GM19395 (cell line): Measurements from ENCODE around the gene DMXL1.
"Not testable (repeated sequence)": the region's sequence is repeated elsewhere in the genome, so short reads cannot be mapped to it uniquely, and the experiment has no call there.

Source experiments
- ATAC-seq: cut with Tn5 transposase; IDR thresholded peaks from one replicate; pipeline ENCODE4 v1.9.1; 2021; ENCODE audit warnings: mild to moderate bottlenecking, moderate library complexity; ENCODE audit not compliant: unreplicated experiment

DMXL1 gene

DNA sequence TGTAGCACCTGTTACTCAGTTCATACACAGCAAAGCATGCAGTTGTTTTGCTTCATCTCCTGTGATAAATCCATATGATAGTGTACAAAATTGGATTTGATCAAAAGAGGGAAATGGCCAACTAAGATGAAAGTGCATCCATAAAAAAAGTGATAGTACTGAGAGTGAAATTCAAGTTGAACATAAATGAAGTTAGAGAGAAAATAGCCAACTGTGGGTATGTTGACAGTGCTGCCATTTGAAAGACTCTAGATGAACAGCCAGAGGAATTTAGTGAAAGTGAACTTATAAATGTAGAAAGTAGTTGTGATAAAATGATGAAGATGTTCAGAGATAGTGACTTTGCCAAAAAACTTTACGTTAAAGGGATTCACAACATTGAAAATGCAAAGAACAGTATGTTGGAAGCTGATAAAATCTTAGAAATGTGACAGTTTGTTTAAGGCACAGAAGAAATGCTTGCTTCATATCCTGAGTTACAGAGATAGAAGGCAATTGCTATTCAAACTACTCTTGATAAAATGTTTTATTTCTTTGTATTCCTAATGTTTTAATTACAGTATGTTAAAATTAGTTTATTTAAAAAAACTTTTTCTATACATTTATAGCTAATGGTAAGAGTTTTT, 119.7 kb downstream of the DMXL1 start:
- no peak for ATAC-seq

DNA sequence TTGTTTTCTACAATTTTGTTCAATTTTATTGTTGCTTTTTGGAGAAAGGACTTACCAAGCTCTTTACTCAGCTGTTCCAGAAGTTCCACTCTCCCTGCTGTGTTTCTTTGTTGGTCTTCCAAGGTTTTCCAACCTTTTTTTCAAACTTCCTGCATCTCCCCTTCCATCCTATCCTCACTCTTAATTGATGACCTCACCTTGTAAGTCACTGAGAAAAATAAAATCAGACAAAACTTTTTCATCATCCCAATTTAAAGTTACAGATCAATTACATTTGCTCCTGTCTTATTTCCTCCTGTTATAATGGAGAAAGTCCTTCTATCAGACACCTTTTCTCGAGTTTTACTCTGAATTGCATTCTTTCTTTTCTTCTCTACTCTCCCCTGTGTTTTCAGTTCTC, 121.1 kb downstream of the DMXL1 start:
- ATAC-seq = no peak

DNA sequence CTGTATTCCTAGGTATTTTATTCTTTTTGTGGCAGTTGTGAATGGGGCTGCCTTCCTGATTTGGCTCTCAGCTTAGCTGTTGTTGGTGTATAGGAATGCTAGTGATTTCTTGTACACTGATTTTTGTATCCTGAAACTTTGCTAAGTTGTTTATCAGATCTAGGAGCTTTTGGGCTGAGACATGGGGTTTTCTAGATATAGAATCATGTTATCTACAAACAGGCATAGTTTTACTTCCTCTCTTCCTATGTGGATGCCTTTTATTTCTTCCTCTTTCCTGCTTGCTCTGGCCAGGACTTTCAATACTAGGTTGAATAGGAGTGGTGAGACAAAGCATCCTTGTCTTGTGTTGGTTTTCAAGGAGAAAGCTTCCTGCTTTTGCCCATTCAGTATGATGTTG, 129.9 kb downstream of the DMXL1 start:
- no peak for ATAC-seq

DNA sequence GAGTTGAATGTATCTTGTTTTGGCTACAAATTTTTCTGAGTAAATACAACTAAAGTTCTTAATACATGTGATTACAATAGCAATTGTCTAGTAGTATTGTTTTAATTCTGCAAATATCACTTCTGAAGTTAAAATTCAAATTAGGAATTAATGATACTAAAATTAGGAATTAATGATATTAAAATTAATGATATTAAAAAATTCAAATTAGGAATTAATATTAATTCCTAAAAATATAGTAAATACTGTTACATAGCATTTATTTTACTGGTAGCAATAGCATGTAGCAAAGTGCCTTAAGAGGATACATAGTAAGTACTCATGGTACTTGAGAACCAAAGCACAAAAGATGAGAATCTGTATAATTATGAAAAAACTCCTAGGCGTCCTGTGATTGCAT, 136.2 kb downstream of the DMXL1 start:
- no peak for ATAC-seq

DNA sequence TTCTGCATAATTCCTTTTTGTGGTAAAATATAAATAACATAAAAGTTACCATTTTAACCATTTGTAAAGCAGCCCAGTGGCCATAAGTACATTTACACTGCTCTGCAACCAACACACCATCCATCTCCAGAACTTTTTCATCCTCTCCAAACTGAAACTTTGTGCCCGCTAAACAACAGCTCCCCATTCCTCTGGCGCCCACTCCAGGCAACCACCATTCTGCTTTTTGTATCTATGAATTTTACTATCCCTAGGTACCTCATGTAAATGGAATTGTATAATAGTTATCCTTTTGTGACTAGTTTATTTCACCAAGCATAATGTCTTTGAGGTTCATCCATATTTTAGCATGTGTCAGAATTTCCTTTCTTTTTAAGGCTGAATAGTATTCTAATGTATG, 141.1 kb downstream of the DMXL1 start:
- ATAC-seq = no peak

DNA sequence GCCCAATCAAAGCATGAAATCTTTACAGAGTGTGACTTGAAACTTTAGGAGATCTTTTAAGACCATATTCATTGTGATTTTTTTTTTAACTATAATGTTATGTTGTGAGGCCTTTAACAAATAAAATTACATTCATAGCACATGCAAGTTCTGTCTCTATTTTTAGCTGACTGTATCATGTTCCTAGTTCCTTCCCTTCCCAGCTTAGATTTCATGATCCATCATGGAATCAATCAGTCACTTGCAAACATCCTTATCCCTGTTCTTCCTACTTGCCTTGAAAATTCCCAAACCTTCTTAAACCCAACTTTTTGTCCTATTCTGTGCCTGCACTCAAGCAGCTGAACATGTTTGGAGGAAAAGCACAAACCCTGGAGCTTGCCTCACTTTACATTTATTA, 141.8 kb downstream of the DMXL1 start:
- ATAC-seq = no peak

DNA sequence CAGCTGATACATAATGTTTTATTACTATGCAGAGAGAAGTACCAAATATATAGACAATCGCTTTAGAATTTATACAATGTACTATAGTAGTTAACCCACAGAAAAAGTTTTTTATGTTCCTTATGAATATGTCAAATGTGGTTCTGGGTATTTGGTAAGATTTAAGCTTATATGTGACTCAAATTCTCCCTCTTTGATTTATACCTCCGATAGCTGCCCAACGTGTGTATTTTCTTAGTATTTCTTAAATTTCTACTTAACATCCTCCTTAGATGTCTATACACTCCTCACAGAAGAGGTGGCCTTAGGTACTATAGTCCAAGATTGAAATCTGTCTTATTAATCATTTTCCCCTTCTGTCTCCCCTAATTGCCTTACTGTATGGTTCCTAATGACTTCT, 146.3 kb downstream of the DMXL1 start:
- ATAC-seq = no peak

DNA sequence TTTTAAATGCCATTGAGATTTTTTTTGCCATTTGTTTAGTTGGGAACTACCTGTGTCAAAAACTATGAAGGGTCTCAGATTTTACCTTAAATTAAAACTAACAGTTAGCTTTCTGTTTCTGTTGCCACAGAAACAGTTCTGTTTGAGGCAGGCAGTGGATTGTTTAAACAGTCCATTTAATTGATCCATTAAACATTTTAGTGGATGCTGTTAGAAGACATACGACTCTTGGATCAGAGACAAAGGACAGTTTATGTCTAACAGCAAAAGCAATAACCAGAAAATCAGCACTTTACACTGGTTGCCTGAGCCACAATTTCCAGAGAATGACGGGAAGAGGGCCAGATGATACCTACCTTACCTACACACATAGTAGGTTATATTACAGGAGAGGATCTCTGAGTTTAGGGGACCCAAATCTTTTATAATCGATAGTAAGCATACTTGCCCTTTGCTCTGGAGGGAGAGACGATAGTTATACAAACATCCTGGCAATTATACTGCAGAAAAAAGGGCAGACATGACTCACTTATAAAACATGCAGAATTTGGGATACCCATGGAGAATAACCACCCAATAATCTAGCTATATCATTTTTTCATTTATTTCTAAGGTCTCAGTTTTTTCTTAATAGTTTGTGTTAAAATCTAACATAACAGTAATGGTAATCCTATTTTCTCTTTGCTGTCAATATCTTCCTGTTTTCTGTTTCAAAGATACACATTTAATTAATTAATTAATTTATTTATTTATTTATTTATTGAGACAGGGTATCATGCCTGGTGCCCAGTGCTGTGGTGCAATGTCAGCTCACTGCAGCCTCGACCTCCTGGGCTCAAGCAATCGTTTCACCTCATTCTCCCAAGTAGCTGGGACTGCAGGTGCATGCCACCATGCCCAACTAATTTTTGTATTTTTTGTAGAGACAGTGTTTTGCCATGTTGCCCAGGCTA, 148.2 kb downstream of the DMXL1 start:
- no peak for ATAC-seq

DNA sequence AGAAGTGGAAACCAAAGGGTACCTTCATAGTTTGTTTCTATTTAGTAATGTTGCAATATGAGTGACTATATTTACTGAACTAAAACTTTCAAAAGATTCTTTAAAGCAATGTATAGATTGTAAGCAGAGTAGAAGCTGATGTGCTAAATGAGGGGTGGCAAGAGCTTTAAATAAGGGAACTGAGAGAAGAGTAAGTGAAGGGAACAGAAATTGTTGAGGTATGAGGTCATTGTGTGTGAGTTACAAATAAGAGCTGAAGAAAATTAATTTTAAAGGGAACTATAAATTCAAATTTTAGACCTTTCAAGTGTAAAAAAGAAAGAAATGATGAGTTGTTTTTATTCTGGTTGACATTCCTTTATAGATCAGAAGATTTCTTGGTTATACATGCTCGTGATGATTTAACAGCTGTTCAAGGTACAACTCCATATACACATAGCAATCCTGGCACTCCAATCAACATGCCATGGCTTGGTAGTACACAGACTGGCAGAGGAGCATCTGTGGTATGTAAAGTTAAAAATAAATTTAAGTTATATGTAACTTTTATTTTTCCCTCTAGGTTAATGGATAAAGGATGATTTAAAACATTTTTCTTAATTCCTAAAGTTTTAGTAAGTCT, 149.8 kb downstream of the DMXL1 start:
- ATAC-seq = peak; percentile 97

DNA sequence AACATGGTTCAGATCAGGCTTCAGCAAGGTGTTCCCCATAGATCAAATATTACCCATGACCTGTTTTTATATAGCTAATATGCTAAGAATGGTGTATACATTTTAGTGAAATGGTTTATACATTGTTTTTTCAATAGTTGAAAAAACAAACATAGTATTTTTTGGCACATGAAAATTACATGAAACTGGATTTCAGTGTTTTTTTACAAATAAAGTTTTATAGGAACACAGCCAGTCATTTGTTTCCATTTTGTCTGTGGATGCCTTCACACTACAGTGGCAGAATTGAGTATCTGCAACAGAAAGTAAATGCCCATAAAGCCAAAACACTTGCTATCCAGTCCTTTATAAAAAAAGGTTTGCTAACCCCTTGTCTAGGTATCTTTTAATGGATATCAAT, 150.4 kb downstream of the DMXL1 start:
- ATAC-seq = no peak

DNA sequence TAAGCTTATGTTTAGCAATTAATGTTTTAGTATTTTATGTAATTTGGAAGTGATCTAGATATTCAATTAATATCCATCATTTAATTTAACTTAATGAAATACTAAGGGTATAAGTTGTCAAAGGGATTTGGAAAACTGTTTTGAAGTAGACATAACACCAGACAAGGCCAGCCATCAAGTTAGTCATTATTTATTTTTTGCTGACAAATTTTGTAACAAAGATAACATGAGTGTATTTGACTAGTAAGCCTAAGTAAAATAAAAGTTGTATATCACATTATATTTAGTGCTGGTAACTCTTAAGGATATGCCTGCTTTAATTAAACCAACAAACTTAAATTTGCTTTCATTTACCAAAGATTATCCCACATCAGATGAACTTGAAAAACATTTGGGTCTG, 159.1 kb downstream of the DMXL1 start:
- ATAC-seq = no peak

DNA sequence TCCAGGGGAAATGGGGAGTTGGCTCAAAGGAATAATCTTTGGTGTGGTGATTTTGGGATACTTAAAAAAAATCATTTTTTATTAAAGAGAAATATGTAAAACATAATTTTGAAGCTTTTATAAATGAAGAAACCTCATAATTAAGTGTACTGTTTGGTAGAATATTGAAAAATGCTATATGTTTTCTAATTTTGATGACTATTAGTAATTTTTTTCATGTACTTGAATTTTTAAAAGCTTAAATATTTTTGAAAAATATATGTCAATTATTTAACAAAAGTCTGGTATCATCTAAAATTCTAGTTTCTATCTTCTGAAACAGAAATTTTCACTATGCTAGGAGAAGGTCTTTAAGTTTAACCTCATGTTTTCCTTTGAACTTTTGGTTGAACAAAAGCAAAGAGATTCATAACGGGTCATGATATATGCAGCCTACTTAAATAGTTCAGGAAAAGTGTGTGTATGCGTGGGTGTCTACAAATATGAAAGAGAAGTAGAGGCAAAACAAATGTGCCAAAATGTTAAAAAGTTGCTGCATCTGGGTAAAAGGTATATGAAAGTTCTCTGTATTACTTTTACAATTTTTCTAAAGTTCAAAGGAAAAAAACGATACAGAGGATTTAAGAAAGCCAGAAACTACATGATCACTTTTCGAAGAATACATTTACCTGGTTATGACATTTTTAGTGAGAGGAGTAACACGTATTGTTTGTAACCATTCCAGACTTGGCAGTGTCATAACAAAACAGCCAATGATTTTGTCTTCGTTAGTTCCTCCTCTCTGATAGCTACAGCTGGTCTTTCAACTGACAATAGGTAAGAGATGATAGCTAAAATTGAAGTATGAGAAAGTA, 167.6 kb downstream of the DMXL1 start:
- no peak for ATAC-seq

DNA sequence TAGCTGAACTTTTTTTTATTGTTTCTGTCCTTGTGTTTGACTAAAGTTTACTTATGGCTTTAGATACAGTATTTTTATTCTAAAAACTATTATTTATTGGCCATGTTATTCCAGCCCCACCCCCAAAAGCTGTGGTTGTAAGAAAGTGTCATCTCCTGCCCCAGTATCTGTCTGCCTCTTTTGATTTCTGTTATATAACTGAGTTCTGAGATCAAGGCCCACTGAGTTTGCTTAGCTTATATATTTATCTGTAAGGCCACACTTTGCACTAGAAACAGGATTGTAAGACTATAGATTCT, 168.2 kb downstream of the DMXL1 start:
- no peak for ATAC-seq

DNA sequence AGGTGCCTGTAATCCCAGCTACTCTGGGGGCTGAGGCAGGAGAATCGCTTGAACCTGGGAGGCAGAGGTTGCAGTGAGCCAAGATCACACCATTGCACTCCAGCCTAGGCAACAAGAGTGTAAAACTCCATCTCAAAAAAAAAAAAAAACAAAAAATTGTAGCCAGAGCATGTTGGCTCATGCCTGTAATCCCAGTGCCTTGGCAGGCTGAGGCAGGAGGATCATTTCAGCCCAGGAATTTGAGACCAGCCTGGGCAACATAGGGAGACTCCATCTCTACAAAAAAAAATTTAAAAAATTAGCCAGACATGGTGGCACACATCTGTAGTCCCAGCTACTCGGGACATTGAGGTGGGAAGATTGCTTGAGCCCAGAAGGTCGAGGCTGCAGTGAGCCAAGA, 168.9 kb downstream of the DMXL1 start:
- ATAC-seq = not testable (repeated sequence)

DNA sequence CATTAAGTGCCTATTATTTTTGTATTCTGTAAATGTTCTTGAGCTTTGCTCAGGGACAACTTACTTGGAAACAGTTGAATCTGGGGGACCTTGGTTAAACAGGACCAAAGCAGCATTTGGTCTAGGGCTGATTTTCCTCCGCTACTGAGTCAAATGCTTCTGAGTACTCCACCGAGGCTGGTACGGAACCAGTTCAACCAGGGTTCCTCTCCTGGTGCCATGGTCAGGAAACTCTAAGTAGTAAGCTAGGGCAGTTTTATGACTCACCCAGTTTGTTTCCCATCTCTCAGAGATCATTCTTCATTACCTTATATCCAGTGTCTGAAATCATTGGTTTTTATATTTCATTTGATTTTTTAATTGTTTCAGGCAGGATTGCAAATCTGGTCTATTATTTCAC, 173.0 kb downstream of the DMXL1 start:
- no peak for ATAC-seq

DNA sequence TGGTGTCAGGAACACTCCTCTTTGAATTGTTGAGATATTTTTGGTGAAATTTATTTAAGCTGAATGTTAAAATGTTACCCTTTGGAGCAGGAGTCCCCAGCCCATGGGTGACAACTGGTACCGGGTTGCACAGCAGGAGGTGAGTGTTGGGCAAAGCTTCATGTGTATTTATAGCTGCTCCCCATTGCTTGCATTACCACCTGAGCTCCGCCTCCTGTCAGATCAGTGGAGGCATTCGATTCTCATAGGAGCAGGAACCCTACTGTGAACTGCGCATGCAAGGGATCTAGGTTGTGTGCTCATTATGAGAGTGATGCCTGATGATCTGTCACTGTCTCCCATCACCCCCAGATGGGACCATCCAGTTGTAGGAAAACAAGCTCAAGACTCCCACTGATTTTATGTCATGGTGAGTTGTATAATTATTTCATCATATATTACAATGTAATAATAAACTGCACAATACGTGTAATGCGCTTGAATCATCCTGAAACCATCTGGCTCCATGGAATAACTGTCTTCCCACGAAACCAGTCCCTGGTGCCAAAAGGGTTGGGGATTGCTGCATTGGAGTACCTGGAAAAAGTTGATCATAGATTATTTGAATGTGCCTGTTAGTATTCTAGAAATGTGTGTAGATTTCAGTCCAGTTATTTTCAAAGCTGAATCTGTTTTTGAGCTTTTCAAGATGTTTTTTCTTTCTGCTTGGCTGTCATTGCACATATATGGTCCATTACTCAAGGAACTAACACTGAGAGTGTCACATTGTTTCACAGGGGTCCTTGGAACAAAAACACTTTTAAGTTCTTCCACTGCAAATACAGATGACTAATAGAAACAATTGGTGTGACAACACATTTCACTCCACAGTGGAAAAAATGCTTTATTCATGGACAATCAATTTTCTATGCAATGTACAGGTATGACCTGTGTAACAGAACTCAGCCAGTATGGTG, 180.3 kb downstream of the DMXL1 start:
- ATAC-seq = no peak

DNA sequence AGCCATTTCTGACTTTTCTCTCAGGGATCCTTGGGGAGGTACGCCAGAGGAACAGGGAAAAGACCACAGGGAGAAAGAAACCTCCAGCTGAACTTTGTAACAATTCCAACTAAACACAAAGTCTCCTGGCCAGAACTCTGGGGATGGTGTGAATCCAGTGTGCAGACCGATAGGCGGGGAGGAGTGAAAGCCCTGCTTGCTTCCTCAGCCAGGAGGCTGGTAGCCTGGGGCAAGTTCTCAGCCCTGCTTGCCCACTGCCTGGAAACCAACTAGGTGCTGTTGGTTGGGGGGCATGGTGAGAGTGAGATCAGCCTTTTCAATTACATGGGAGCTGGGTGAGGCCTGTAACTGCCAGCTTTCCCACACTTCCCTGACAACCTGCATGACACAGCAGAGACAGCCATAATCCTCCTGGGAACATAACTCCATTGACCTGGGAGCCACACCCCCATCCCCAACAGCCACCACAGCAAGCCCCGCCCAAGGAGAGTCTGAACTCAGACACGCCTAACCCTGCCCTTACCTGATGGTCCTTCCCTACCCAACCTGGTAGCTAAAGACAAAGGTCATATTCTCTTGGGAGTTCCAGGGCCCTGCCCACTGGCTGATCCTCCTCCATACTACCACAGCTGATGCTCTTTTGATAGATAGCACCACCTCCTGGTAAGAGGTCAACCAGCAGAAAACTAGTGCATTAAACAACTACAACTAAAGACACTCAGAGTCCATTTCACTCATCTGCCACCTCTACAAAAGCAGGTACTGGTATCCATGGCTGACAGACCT, 184.9 kb downstream of the DMXL1 start:
- no peak for ATAC-seq

DNA sequence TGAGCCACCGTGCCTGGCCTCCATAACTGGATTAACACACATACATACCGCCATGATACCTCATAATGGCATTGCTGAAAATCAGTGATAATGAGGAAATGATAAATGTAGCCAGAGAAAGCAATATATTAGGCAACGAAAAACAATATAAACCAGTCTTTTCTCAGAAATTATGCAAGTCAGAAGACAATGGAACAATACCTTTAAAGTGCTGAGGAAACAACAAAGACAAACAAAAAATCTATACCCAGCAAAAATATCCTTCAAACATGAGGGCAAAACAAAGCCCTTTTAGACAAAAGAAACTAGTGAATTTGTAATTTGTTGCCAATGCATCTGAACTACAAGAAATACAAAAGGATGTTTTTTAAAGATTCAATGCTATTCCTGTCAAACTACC, 186.7 kb downstream of the DMXL1 start:
- no peak for ATAC-seq

DNA sequence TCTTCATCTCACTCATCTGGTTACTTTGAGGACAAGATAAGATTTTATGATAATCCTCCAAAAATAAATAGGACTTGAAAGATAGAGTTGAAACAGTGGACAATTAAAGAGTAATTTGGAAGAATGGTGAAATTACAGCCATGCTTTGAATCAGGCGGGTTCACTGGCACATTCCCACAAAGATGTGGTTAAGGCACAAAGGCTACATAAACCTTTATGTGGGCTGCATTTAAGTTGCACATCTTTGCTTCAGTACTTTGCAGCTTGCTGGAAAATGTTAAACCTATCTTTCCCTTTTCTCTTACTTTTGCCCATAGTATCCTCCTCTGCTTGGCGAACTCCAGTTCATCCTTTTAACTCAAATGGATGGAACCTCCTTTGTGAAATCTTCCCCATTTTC, 192.8 kb downstream of the DMXL1 start:
- ATAC-seq = no peak
